Measurements from ENCODE around the gene PRKCI.
"Not testable (repeated sequence)": the region's sequence is repeated elsewhere in the genome, so short reads cannot be mapped to it uniquely, and the experiment has no call there.

PRKCI gene

DNA sequence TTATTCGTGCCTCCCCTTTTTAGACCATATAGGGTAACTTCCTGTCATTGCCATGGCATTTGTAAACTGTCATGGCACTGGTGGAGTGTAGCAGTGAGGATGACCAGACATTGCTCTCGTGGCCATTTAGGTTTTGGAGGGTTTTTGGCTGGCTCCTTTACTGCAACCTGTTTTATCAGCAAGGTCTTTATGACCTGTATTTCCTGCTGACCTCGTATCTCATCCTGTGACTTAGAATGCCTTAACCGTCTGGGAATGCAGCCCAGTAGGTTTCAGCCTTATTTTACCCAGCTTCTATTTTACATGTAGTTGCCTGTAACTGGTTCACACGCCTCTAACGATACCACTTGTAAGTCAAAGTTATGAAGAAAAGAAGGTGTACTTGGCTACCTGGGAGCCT, 121.6 kb downstream of the PRKCI start:
- DNase-seq (ENCODE audit: low read depth in 3 of 3): not testable (repeated sequence)

DNA sequence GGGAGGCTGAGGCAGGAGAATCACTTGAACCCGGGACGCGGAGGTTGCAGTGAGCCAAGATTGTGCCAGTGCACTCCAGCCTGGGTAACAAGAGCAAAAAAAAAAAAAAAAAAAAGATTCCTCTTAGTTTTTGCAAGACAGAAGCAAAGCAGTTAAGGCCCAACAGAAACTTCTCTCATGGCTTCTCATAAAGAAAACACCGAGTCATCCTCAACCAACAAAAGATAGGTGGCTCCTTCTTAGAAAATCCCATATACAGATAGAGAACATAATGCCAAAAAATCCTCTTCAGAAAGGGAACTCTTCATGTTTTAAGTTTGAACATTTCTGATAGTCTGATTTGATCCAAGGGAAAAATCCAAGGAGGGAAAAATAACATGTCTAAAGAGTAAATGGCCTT, 122.7 kb downstream of the PRKCI start:
- DNase-seq (ENCODE audit: low read depth in 3 of 3): no peak

DNA sequence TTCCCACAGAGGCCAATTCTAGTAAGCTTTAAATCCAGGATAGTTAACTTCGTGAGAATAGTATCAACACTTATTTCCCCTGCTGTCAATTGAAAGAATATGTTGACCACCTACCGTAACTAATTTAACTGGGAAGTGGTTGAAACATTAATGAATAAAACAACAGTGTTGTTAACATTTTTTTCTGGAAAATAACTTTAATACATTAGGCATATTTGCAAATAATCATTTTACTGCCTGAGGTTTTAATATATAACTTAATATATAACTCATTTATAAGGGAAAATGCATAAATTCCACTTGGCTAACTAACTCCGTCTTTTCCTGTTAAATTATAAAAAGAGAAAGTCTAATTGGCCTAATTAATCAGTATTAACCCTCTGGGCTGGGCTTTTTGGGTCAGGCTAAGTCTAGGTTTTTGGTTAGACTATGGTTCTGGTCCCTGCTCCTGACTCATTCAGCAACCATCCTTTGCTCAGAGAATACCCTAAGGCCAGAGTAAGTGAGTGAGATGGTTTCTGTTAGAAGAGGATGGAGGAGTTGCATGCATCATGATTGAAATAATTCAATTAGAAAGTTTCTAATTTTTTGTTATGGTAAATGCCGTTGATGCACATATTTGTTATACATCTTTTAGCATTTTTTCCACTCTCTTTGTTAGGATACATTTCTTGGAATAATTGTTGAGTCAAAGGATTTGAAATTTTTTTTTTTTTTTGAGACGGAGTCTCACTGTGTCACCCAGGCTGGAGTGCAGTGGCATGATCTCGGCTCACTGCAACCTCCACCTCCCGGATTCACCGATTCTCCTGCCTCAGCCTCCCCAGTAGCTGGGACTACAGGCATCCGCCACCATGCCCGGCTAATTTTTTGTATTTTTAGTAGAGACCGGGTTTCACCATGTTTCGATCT, 124.5 kb downstream of the PRKCI start:
- no peak for DNase-seq (ENCODE audit: low read depth in 3 of 3)

DNA sequence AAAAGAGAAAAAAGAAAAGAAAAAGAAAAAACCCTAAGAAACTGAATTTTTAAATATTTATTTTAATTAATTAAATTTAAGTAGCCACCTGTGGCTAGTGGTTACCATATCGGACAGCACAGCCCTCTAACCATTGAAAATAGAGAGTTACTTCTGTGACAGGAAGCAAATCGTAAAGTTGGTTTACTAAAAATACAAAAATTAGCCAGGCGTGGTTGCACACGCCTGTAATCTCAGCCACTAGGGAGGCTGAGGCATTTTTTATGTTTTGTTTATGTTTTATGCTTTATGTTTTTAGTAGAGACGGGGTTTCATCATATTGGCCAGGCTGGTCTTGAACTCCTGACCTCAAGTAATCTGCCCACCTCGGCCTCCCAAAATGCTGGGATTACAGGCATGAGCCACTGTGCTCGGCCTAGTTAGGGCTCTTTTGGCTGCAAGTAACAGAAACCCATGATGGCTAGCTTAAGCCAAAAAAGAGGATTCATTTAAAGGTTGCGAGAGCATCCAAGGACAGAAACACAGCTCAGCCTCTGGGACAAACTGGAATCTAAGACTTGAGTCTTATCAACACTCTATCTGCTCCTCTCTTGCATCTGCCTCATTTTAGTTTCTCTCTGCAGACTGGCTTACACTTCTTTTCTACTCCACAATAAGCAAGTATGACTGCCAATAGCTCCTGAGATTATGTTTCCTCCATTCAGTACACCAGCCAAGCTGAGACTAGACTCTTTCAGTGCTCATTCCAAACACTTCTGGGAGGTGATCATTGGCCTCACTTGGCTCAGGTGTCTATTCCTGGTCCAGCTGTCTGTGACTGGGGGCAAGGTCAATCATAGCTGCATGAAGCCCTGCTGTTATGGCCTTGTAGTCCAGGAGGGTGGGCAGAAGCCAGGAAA, 128.5 kb downstream of the PRKCI start:
- no peak for DNase-seq (ENCODE audit: low read depth in 3 of 3)

DNA sequence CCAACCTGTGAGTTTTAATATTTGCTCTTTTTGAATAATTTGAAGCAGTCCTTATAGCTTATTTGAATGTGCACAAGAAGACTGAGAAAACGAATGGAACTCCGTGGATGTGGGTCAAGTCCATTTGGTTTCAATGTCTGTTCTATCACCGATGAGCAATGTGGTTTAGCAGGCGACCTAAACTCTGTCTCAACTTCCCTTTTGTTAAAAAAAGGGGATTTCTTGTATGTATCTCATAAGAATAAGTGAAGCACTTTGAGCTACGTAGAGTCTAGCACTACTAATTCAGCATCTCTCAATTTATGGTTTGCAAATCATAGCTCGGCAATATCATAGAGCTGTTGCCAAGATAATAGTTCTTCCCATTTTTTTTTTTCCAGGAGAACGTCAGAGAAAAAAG, 130.7 kb downstream of the PRKCI start:
- no peak for DNase-seq (ENCODE audit: low read depth in 3 of 3)

DNA sequence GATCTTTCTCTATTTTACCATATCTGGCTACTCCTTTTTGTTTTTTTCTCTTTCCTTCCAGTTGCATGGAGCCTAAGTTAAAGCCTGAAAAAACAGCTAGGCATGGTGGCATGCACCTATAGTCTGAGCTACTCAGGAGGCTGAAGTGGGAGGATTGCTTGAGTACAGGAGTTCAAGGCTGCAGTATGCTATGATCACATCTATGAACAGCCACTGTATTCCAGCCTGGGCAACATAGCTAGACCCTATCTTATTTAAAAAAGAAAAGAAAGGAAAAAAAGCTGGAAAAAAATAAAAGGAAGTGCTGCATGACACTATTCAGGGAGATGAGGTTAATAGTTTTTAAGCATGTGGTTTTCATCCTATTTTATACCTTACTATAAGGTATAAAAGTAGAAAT, 131.3 kb downstream of the PRKCI start:
- no peak for DNase-seq (ENCODE audit: low read depth in 3 of 3)

DNA sequence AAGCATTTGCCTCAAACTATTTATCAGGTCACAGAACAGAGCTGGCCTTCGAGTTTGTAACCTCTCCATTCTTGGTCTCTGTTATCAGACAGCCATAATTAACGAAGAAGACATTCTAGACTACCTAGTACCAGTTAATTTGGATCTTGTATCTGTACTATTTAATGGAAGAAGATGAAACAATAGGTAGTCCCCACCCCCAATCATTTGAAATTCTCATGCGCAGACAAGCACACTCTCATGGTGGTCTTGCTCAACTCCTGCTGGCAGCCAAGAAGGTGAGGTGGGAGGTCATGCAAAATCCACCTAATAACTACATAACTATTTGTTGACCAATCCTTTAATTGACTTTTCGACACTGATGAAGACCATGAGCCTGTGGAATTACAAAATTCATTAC, 132.5 kb downstream of the PRKCI start:
- DNase-seq (ENCODE audit: low read depth in 3 of 3): no peak

Data from stimulated activated CD4-positive, alpha-beta T cell treated with anti-CD3 and anti-CD28 coated beads, TNF-alpha, amount 100 ng/mL, for 24 hours (primary cell).